PC-9 (cell line): ENCODE data around the gene S100A14. TPM values are rescaled to one million over a fixed set of nuclear protein-coding genes. Genes with fewer than 3 reads are reported as not detected.

Experiments
- BruUV-seq: library from RNA; stranded (reverse); fragments of 400-500 nt; replicated peaks from 2 replicates; lab custom pipeline; 2021; lab: Mats Ljungman, UMichigan
- CTCF ChIA-PET: fragments of 300-600 bp; sonication (Branson Sonifier 250); formaldehyde crosslinking; loops from one replicate; lab custom pipeline; 2022; ENCODE audit warnings: antibody characterized with exemption; lab: Charles Lee
- POLR2A ChIA-PET: fragments of 300-600 bp; sonication (Branson Sonifier 250); formaldehyde crosslinking; loops from one replicate; lab custom pipeline; 2022; ENCODE audit warnings: antibody characterized with exemption; ENCODE audit not compliant: unreplicated experiment; lab: Charles Lee
- DNase-seq, 2 experiments: peaks; one replicate each; pipeline versions ENCODE4 v3.0.0 to v3.0.0-alpha.2; 2015 to 2022; ENCODE audit warnings: mixed read lengths in 1 of 2
- H2AFZ ChIP-seq: fragments of 200-600 bp; sonication (generic); 2 replicates; pipeline ENCODE4 v1.8.1; 2017; ENCODE audit warnings: antibody characterized with exemption
- H3F3A ChIP-seq: fragments of 200-600 bp; sonication (generic); 2 replicates; pipeline ENCODE4 v1.8.1; 2017; ENCODE audit warnings: antibody characterized with exemption, mild to moderate bottlenecking, low read depth; ENCODE audit not compliant: insufficient read depth
- H3K27ac ChIP-seq: fragments of 200-600 bp; sonication (generic); 2 replicates; pipeline ENCODE4 v1.6.1; 2016; ENCODE audit warnings: mixed run types
- H3K27me3 ChIP-seq: fragments of 200-600 bp; sonication (generic); 2 replicates; pipeline ENCODE4 v1.6.1; 2016; ENCODE audit warnings: low read depth, mixed run types; ENCODE audit not compliant: insufficient read depth
- H3K36me3 ChIP-seq: fragments of 200-600 bp; sonication (generic); 2 replicates; pipeline ENCODE4 v1.6.1; 2016; ENCODE audit warnings: low read depth, mixed run types
- H3K4me1 ChIP-seq: fragments of 200-600 bp; sonication (generic); replicated peaks from 2 replicates; pipeline ENCODE4 v1.6.1; 2016; ENCODE audit warnings: mixed run types; ENCODE audit not compliant: insufficient read depth
- H3K4me2 ChIP-seq: fragments of 200-600 bp; sonication (generic); 2 replicates; pipeline ENCODE4 v1.6.1; 2017; ENCODE audit warnings: mixed run types
- H3K4me3 ChIP-seq: fragments of 200-600 bp; sonication (generic); 2 replicates; pipeline ENCODE4 v1.6.1; 2016; ENCODE audit warnings: mixed run types
- H3K79me2 ChIP-seq: fragments of 200-600 bp; sonication (generic); 2 replicates; pipeline ENCODE4 v1.6.1; 2017; ENCODE audit warnings: low read depth, mixed run types
- H3K9me2 ChIP-seq: fragments of 200-600 bp; sonication (generic); 2 replicates; pipeline ENCODE4 v1.8.1; 2017; ENCODE audit warnings: mild to moderate bottlenecking; ENCODE audit not compliant: insufficient read depth
- H3K9me3 ChIP-seq: fragments of 200-600 bp; sonication (generic); 2 replicates; pipeline ENCODE4 v1.8.1; 2016; ENCODE audit warnings: low read depth; ENCODE audit not compliant: insufficient read depth
- H4K20me1 ChIP-seq: fragments of 200-600 bp; sonication (generic); 2 replicates; pipeline ENCODE4 v1.8.1; 2017; ENCODE audit not compliant: insufficient read depth
- EZH2 ChIP-seq: fragments of 200-600 bp; sonication (generic); IDR thresholded peaks from 2 replicates; pipeline ENCODE4 v1.8.0; 2017; ENCODE audit warnings: antibody characterized with exemption, low read depth
- intact Hi-C: fragments of 100-400 bp; cut with micrococcal nuclease; formaldehyde crosslinking; loops from one replicate; pipeline ENCODE4 v1.10.0; 2022; ENCODE audit not compliant: unreplicated experiment
- total RNA-seq: library from RNA; stranded (reverse); gene quantifications from 2 replicates; pipeline ENCODE4 v1.2.3, GENCODE V29; 2021
- TF ChIP-seq, protein P1 (sequence below): fragments of 200-600 bp; sonication (generic); conservative IDR thresholded peaks from 2 replicates; pipeline ENCODE4 v1.6.1; 2017; ENCODE audit warnings: mixed run types, antibody characterized with exemption, mild to moderate bottlenecking, moderate library complexity

S100A14 gene
- total RNA-seq, 1 experiment from 2014 or later = 411 TPM

DNA sequence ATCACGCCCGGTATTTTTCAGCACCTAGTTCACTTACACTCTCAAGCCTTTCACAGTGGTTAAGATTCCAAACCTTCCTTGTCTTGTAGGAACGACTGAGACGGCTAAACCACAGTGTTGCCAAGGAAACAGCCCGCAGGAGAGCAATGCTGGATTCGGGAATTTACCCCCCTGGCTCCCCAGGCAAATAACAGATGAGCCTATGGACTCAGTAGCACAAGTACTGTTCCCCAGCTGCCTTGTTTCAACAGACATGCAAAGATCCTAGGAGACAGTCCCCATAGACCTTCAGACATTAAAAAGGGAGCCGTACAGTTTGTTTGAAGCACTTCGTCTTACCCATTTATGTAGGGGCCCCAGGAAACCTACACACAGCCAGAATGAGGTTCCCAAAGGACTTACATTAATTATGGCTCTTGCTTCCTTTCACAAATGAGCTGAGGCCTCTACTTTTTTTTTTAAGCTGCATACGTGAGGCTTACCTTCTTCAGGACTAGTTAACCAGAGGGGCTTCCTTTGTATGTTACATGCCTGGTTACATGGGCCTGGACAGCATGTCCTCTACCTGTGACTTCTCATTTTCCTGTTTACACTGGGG is 45.1 kb upstream of the S100A14 start:
- H3K27me3 ChIP-seq = no peaks in the 10 kb centered on the region
- no TSS peak for BruUV-seq
- TF ChIP-seq EZH2 = no peak
- TF ChIP-seq, protein P1, sequence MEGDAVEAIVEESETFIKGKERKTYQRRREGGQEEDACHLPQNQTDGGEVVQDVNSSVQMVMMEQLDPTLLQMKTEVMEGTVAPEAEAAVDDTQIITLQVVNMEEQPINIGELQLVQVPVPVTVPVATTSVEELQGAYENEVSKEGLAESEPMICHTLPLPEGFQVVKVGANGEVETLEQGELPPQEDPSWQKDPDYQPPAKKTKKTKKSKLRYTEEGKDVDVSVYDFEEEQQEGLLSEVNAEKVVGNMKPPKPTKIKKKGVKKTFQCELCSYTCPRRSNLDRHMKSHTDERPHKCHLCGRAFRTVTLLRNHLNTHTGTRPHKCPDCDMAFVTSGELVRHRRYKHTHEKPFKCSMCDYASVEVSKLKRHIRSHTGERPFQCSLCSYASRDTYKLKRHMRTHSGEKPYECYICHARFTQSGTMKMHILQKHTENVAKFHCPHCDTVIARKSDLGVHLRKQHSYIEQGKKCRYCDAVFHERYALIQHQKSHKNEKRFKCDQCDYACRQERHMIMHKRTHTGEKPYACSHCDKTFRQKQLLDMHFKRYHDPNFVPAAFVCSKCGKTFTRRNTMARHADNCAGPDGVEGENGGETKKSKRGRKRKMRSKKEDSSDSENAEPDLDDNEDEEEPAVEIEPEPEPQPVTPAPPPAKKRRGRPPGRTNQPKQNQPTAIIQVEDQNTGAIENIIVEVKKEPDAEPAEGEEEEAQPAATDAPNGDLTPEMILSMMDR = no peak
- H3K9me3 ChIP-seq = no peaks in the 10 kb centered on the region
- no peak overlapping the region for H3K4me2 ChIP-seq
- peaks cover 64% of the 10 kb centered on the region for H3F3A ChIP-seq
- no peaks in the 10 kb centered on the region for H3K9me2 ChIP-seq
- ChIA-PET POLR2A (interaction anchor here (0.6 kb wide), 1 partner anchor 27 kb away, joined by 6 read pairs; the partner anchor contains the start of gene CHTOP), CTCF (no interaction called here)
- intact Hi-C loops = no loop called here
- H2AFZ ChIP-seq = no peak overlapping the region
- no peak overlapping the region for H3K4me3 ChIP-seq
- no peak for DNase-seq
- H4K20me1 ChIP-seq = no peaks in the 10 kb centered on the region; the same call in 1 of the 2 replicates
- H3K36me3 ChIP-seq = peaks cover 36% of the 10 kb centered on the region
- H3K79me2 ChIP-seq = peaks cover 13% of the 10 kb centered on the region
- H3K27ac ChIP-seq = no peak overlapping the region
- peaks cover 6% of the 10 kb centered on the region for H3K4me1 ChIP-seq

DNA sequence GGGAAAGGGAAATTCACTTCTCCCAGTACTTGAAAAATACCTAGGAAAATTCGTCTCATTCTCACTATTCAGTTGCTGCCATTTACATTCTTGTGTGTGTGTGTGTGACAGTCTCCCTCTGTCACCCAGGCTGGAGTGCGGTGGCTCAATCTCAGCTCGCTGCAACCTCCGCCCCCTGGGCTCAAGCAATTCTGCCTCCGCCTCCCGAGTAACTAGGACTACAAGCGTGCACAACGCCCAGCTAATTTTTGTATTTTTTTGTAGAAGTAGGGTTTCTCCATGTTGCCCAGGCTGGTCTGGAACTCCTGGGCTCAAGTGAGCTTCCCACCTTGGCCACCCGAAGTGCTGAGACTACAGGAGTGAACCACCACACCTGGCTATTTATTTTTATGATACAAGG is 43.5 kb upstream of the S100A14 start:
- TF ChIP-seq EZH2 = no peak
- TF ChIP-seq, protein P1 = no peak
- Histone ChIP-seq H3K9me2 (no peaks in the 10 kb centered on the region), H3F3A (peaks cover 57% of the 10 kb centered on the region), H2AFZ (no peak overlapping the region), H3K27ac (no peak overlapping the region), H3K79me2 (peaks cover 12% of the 10 kb centered on the region), H3K27me3 (no peaks in the 10 kb centered on the region), H3K4me2 (peak overlapping the region; percentile 80), H3K4me1 (peaks cover 6% of the 10 kb centered on the region), H3K4me3 (peak overlapping the region; percentile 72; the same call in 1 of the 2 replicates), H3K9me3 (no peaks in the 10 kb centered on the region), H4K20me1 (no peaks in the 10 kb centered on the region; the same call in 1 of the 2 replicates), H3K36me3 (peaks cover 21% of the 10 kb centered on the region)
- CTCF ChIA-PET = no interaction called here
- POLR2A ChIA-PET = interaction anchor here (0.6 to 0.7 kb wide), 3 partner anchors 25 to 608 kb away, joined by 3 to 4 read pairs (median 3); no protein-coding TSS in a partner anchor
- intact Hi-C loops = loop anchor here (5.0 kb wide), 1 partner anchor 87 kb away; no protein-coding TSS in a partner anchor
- no TSS peak for BruUV-seq
- no peak for DNase-seq

DNA sequence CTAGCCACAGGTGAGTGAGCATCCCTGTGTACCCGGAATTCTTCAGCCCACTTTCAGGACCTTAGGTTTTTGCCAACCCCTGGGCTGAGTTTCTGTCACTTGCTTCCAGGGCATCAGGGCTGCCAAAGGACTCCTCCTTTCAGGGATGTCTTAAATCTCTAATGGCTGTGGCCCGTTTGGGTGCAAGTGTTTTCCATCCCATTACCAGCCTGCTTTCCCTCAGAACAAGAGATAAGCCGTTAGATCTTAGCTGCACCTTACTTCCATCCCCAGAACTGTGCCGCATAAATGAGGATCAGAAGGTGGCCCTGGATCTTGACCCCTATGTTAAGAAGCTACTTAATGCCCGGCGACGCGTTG is 43.0 kb upstream of the S100A14 start:
- Histone ChIP-seq H2AFZ (peak overlapping the region; percentile 75; the same call in 1 of the 2 replicates), H3K79me2 (peaks cover 12% of the 10 kb centered on the region), H3K9me2 (no peaks in the 10 kb centered on the region), H3K4me3 (peak overlapping the region; percentile 72), H3F3A (peaks cover 52% of the 10 kb centered on the region), H4K20me1 (no peaks in the 10 kb centered on the region; the same call in 1 of the 2 replicates), H3K4me2 (peak overlapping the region; percentile 80), H3K9me3 (no peaks in the 10 kb centered on the region), H3K27me3 (no peaks in the 10 kb centered on the region), H3K27ac (0 out of 2 replicates have a peak overlapping the region, but pooled peaks have one; percentile 55), H3K36me3 (peaks cover 16% of the 10 kb centered on the region), H3K4me1 (peaks cover 6% of the 10 kb centered on the region)
- DNase-seq = no peak
- intact Hi-C loops = loop anchor here (5.0 kb wide), 1 partner anchor 87 kb away; no protein-coding TSS in a partner anchor
- ChIA-PET CTCF (interaction anchor here (0.6 kb wide), 1 partner anchor 32 kb away, joined by 3 read pairs; the partner anchor contains the start of gene S100A13), POLR2A (interaction anchor here (0.7 kb wide), 1 partner anchor 25 kb away, joined by 4 read pairs; no protein-coding TSS in a partner anchor)
- TF ChIP-seq, protein P1 = no peak
- no peak for TF ChIP-seq EZH2
- BruUV-seq = TSS peak; percentile 67
